Heart left ventricle (tissue), 13 donors: ENCODE measurements around the gene TARS2.

Experiments
- CTCF ChIP-seq, 12 donors: fragments of 200-600 bp; sonication (generic) in 4 of 12; IDR thresholded peaks; one replicate each; pipeline versions ENCODE4 v1.5.0 to v1.8.0; 2018 to 2022; ENCODE audit warnings: antibody characterized with exemption in 12 of 12, mild to moderate bottlenecking in 5 of 12
- POLR2A ChIP-seq, 2 donors: fragments of 450-650 bp; IDR thresholded peaks; one replicate each; pipeline ENCODE4 v1.6.1; 2017; ENCODE audit warnings: antibody characterized with exemption in 2 of 2, mild to moderate bottlenecking in 2 of 2, moderate library complexity in 2 of 2
- donor health status: ischemic (EF 13 %, LVEDD 7.1; RV severe dilation, severe dysfunction).
- donor health status: DM: no; HTN: yes; CAD: no.
- donor health status: DM: no; HTN: no; CAD: no.
- donor health status: ischemic (EF 25% LVEDD 6.9; RV normal size, moderate dysfunction).
- donor health status: ischemic (EF 25% LVEDD 5.7; RV mildly dilated, moderate dysfunction).
- donor health status: ischemic (EF 35%, LVEDD 5.7; RV mildly dilated, moderate dysfunction).
- donor health status: nonischemic (EF 11% LVEDD 7.7; RV severe dilation, severe dysfunction).
- donor health status: DM: yes; HTN: yes; CAD: no.
- donor health status: PGD.
- donor health status: ischemic (EF 29% LVEDD 5.4; RV normal size, mild dysfunction).
- donor health status: nonischemic (EF 23%, LVEDD 6.1; RV moderate dilation, normal function).

- TF ChIP-seq CTCF (IDR thresholded peaks at IDR 0.05) (no peak), POLR2A (IDR thresholded peaks at IDR 0.05) (no peak)
These were observed 56.4 kb downstream of the TARS2 start for GRCh38 chr1:150543500-150544143.
